GM19238 (cell line): ENCODE data around the gene PPL.

ENCODE experiments used
- DNase-seq: peaks from one replicate; pipeline ENCODE4 v3.0.0; 2011; ENCODE audit warnings: low spot score; ENCODE audit not compliant: insufficient read length

PPL gene

DNA sequence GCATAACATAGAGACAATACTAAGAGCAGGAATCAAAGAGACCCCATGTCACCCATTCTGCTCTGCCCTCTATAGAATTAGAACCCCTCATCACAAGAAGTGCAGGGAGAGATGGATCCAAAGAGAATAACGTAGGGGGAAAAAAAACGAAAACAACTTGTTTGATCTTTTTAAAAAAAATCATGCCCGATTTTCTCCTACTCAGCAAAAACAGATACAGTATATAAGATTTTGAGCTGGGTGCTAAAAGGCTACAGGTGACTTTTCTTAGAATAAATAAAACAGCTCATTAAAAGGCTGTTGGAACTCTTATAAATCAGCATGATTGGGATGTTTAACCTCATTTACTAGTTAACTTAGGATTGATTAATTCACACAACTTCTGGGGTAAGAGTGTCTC lies 72.2 kb downstream of the PPL start:
- DNase-seq: no peak

DNA sequence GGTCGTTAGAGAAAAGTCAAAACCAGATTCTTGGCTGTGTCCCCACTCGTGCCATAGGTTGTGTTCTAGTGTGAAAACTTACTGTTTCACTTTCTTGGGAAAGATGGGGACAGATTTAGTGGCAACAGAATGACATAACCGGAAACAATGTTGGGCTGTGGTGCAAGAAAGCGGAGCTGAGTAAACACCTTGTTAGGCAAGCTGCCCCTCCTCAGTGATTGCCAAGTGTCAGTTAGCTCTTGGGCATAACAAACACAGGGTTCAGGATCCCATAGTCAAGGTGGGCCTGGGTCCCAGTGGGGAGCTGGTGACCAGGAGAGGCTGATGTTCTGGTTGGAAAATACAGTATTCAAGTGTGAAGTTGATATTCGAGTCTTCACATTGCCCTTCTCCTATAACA lies 74.3 kb downstream of the PPL start:
- DNase-seq: no peak

DNA sequence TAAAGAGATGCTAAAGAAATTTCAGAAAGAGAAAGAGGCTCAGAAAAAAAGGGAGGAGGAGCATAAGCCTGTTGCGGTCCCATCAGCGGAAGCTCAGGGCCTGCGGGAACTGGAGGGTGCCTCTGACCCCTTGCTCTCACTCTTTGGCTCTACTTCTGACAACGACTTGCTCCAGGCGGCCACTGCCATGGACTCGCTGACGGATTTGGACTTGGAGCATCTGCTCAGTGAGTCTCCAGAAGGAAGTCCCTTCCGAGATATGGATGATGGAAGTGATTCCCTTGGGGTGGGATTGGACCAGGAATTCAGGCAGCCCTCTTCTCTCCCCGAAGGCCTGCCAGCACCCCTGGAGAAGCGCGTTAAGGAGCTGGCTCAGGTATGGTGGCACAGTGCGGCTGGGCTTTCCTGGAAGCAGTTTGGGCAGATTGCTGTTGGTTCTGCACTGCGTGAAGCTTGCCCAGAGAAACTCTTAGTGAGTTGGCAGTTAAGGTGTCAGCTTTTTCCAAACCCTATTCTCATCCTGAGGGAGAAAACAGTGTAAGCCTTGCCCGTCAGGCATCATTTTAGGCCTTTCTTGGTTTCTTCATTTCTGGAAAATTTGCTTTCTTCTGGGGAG lies 76.1 kb downstream of the PPL start:
- DNase-seq: no peak

DNA sequence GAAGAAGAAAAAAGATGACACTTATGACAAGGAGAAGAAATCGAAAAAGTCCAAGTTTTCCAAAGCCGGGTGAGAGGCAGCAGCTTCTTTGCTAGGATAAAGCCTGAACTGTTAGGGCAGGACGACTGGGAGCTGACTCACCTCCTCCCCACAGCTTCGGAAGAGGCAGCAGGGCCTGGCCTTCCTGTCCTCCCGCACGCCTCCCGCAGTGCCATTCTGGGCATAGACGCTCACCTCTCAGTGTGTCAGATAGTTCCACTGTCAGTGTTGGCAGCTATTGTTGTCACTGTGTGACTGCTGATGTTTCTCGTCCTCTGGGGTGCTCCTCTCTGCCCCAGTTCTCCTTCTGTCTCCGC lies 77.1 kb downstream of the PPL start:
- no peak for DNase-seq

DNA sequence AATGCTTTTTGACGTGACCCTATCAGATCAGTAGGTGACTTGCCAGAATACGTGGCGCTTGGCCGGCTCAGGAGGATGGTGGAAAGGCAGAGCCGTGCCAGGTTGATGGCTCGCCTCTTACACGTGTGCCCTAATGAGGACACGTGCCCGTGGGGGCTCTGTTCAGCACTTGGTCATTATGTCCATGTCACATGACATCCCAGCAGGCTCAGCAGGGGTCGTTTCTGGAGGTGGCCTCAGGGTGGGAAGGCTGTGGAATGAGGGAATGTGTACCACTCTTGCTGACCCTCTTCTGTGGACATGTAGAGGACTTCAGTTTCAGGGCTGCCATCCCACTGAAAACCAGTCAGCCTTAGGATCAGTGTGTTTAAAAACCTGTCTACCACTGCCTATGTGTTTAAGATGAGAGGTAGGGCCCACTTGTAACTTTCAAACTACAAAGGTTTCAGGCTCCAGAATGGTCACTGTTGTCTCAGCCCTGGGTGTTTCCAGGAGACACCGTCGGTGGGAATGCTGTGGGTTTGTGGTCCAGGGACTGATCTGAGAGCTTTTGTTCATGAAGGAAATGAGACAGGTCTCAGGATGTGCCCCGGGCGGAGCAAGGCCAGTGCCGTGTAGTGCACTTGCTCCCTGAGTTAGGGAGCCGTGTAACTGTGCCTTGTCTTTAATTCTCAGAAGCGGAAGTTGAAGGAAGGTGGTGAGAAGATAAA lies 77.6 kb downstream of the PPL start:
- DNase-seq: no peak

DNA sequence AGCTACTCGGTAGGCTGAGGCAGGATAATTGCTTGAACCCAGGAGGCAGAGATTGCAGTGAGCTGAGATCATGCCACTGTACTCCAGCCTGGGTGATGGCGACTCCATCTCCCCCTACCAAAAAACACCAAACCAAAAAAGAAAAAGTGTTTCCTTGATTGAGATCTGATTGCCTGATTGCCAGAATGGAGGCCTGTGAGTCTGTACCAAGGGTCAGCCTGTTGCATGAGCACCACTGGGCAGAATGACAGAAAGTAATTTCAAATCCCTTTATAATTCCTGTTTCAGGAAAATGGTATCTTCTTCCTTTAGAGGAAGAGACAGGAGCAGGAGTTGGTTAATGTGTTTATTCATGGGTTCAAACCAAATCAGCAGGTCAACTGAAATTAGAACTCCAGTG lies 81.1 kb downstream of the PPL start:
- DNase-seq: no peak

DNA sequence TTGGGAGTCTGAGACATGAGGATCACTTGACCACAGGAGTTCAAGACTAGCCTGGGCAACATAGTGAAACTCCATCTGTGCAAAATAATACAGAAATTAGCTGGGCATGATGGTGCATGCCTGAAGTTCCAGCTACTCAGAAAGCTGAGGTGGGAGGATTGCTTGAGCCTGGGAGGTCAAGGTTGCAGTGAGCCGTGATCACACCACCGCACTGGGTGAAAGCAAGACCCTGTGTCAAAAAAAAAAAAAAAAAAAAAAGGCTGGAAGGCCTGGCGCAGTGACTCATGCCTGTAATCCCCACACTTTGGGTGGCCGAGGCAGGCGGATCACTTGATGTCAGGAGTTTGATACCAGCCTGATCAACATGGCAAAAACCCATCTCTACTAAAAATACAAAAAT lies 81.6 kb downstream of the PPL start:
- no peak for DNase-seq

DNA sequence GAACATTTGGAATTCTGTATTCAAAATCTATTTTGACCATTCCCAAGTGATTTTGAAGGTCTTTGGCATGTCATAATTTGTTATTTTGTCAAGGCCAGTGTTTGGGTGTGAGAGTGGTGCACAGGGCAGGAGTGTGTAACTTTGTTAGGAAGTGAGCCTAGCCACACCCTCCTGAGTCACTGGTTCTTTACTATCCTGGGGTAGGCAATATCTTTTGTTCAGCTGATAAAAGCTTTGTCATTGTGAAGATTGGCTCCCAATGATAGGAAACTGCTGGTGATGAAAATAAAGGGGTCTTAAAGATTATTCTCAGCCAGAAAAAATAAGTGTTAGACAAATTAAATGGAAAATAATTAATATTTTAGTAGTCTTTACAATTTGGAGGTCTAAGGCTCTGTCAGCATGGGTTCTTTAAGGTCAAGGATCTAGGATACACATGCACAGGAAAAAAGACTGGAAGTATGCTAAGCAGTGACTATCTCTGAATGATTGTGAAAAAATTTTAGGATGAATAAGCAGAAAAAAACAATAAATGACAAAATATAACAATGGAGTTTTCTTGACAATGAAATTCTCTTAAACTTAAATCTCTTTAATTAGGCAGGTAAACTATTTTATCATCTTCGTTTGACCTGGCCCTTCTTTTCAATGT lies 84.6 kb downstream of the PPL start:
- DNase-seq: no peak

DNA sequence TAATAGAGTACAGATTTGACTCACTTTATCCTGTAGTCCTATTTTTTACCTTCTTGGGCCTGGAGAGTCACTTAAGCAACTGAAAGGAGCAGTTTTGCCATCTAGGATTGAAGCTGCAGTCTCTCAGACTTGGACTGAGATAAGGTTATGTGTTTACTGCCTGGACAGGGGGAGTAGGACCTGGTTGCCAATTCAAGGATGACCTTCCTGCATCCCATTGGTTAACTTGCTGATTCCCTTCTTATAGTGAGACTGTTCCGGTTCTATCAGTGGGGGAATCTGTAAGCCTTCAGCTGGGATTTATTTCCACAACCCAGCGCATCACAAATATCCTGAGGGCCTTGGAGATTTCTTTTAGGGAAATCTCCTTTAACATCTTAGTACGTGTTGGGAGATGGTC lies 86.7 kb downstream of the PPL start:
- DNase-seq: no peak

DNA sequence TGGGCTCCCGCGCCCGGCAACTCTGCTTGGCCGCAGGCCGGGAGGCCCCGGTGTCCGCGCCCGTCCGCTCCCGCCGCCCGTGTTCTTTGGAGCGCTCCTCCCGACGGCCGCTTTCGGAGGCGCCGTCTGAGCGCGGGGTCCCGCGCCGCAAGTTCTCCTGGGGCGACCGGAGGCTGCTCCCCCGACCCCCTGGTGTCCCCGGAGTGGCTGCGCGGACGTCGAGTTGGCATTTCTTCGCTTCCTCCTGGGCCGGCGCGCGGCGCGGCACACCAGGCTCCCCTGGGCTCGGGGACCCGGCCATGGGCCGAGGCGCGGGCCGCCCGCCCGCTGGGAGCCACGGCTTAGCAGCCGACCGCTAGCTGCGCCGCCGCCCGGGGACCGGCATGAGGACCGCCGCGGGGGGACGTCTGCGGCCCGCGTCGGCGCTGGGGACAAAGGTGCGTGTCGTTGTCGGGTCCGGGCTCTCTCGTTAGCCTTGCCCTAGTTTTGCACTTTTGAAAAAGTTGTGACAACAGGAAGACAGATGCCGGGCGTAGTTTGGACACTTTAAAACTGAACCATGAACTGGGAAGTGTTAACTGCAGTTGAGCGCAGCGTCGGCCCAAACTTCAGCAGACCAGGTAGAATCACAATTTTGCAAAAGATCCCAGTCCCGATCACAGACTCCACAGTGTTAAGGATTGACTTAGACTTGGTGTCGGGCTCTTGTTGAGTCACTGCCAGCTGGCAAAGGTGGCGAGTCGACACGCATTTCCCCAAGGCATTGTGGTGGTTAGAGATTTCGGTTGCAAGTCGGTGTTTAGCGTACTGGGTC lies 89.0 kb downstream of the PPL start:
- DNase-seq: peak; percentile 37

DNA sequence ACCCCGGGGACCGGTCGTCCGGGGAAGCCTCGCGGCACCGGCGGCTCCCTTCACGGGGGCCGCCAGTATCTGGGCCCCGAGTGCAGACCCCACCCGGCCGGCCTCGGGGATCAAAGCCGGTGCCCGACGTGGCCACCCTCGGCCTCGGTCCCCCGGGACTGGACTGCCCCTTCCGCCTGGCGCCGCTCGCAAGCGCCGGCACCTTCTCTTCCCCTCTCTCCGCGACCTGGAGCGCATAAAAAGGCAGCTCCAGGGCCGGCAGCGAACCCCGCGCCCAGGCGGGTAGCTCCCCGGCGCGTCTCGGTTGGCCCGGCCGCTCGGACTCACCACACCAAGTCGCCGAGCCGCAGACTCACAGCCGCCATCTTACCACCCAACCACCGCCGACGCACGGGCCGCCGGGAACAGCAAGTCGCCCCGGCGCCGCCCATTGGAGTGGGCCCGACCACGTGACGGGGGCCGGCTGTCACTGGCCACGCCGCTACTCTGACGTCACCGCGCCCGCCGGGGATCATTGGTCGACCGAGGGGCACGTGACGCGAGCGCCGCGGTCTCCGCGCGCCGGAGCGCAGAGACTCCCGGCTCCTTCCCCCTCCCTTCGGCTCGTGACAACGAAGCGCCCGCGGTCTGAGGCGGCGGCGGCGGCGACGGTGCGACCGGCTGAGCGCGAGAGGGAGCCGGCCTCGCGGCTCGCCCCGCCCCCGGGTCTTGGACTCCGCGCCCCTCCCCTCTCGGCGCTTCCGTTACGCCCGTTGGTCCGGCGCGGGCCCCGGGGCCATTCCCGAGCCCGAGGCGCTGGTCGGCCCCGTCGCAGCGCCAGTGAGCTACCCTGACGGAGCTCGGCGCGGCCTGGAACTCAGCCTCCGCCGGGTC lies 89.8 kb downstream of the PPL start, which contains the start of the genes GLYR1 and UBN1:
TSS of gene GLYR1 (minus strand) at position 388 of the 873 bp plus-strand sequence. CDS start at position 365, 23 bp downstream.
TSS of gene UBN1 (plus strand) at position 581 of the 873 bp plus-strand sequence. CDS start 5,437 bp downstream, outside the sequence.
- peak; percentile 97 for DNase-seq

DNA sequence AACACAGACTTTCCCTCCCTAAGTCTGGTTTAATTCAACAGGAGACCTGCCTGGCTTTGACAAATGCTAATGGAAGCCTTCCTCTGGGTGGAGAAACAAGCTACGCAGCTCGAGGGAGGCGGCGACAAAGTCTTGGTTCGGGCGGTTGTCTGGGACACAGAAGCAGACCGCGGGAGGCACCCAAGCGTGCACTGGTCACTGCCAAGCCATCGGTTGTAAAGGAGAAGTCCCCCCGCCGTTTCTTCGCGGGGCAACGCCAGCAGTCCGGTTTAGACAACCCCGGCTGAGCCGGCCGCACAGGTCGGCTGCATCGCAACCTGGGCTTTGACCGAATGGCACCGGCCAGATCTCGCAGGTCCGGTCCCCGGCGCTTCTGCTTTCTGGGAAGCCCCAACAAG lies 90.4 kb downstream of the PPL start:
- peak; percentile 26 for DNase-seq

DNA sequence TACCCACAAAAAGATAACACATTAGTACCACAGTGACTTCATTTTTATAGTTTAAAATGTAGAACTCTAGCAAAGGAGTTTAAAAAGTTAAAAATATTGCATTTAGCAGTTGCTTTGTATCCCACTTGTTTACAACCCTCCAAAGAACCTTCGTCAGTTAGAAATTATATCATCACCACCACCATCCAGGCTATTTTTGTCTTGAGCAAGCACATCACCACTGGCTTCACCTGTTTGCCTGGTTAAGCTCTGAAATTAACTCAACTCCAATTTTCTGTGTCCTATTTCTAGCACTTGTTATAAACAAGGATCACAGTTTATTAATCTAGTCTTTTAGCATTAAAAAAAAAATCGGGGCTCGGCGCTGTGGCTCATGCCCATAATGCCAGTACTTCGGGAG lies 96.0 kb downstream of the PPL start:
- no peak for DNase-seq

DNA sequence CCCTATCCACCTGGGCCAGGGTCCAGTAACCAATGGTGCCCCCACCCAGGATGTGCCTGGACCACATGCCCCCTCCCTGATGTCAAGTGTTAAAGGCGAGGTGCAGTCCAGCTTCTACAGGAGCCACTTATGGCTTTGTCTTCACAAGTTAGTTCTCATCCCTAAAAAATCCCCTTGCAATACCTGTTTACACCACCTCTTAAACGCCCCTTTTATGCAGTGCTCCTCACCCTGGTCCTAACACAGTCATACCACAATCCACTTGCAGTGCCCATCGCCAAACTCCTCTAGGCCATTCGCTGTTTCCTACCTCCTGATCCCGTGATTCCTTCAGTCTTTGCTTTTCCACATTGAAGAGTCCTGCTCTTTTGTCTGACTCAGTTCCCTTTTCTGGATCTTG lies 97.0 kb downstream of the PPL start:
- no peak for DNase-seq

DNA sequence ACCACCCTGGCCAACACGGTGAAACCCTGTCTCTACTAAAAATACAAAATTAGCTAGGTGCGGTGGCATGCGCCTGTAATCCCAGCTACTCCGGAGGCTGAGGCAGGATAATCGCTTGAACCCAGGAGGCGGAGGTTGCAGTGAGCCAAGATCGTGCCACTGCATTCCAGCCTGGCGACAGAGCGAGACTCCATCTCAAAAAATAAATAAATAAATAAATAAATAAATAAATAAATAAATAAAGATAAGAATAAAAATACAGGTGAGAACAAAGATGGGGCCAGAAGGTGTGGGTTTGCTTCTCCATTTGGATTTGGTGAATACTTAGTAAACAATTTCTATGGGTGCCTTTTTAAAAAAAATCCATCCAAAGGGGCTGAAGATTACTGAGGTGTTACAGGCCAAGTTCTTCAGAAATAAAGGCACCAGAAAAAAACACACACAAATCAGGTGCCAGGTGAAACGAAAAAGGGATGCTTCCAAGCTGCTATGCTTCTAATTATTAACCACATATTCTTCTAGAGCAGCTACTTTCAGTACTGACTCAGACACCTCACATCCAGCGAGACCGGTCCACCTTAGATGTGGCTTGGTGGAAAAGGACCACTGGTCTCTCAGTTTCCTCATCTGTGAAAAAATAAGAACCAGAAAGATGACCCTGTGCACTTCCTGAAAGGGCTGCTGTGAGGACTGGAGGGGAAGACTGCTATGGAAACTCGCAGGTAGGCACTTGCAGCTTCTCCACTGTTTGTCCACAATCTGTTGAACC lies 99.0 kb downstream of the PPL start:
- DNase-seq: no peak

DNA sequence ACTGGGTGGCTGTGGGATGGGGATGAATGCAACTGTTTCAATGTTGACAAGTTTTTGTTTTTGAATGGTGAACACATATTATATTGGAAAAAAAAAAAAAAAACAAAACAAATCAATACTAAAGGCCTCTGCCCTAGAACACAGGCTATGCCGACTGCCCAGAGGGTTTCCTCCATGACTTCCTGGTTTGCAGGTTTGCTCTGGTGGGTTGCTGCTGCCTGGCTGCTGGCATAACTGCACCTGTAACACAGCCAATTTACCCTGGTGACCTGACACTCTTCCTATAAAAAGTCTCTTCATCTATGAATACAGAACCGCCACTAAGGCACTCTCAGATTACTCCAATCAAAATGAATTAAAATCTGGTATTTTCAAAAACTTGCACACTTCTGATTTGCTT lies 100.2 kb downstream of the PPL start:
- no peak for DNase-seq

DNA sequence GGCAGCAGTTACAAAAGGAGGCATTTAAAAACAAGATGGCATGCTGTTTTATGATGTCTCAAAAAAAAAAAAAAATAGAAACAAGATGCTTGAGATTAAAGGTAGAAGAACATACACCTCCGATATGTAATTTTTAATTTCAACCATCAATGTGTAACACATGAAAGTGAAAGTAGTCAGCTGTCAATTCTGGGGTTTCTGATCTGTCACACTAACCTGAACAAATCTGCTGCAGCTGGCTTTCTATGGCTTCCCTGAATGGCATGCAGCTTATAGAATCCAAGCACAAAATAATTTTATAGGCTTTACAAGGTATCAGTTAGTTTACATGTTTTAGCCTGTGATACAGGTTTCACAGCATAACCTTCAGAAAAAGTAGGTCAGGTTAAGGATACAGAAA lies 103.4 kb downstream of the PPL start:
- DNase-seq: no peak

DNA sequence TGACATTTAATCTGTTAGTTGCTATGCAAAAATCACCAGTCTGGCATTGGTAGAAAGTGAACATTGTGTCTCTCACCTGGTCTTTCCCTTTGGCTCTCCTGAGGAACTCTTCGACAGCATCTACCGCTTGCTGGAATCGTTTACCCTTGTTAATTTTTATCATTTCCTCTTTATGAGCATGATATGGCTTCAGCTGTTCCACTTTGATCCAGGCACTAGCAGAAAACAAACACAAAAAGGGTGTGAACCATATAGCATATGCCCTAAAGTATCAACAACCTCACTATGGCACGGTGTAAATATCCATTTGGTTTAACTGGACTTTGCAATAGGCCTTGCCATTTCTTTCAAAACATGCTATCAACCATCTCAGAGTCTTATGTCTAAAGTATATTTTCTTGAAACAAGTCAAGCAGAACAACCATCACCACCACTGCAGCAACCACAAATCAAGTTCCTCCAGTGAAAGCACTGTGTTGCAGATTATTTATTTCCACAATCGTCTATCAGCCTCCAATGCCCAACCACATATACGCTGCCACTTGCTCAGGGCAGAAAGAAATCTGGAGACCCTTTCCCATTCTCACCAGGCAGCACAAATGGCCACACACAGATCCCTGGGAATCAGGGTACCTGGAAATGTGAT lies 104.1 kb downstream of the PPL start:
- DNase-seq: no peak
